GM12878 (cell line): ENCODE data around the gene CHAMP1.

Experiments used
- DPF2 ChIP-seq: fragments of 450-650 bp; IDR thresholded peaks from 2 replicates; pipeline ENCODE4 v1.6.1; 2017; ENCODE audit warnings: mild to moderate bottlenecking
- FOXM1 ChIP-seq: IDR thresholded peaks from 2 replicates; pipeline ENCODE4 v1.6.1; 2012; ENCODE audit warnings: low read depth, mild to moderate bottlenecking, inconsistent platforms, low read length, moderate library complexity
- NR2C2 ChIP-seq: IDR thresholded peaks from 2 replicates; pipeline ENCODE4 v1.6.1; 2011; ENCODE audit warnings: borderline replicate concordance, low read depth; ENCODE audit not compliant: control insufficient read depth, insufficient read length
- RAD21 ChIP-seq: IDR thresholded peaks from 2 replicates; pipeline ENCODE4 v1.6.1; 2011; ENCODE audit warnings: mild to moderate bottlenecking, low read depth, low read length, moderate library complexity; ENCODE audit not compliant: insufficient read depth
- STAT3 ChIP-seq: IDR thresholded peaks from 2 replicates; pipeline ENCODE4 v1.6.1; 2011; ENCODE audit warnings: low read depth, low read length, improper control_type of control experiment
- TAF1 ChIP-seq: IDR thresholded peaks from 2 replicates; pipeline ENCODE4 v1.6.1; 2011; ENCODE audit warnings: mild to moderate bottlenecking, low read depth, low read length, borderline replicate concordance
- TF ChIP-seq, protein P1 (sequence below): IDR thresholded peaks from 2 replicates; pipeline ENCODE4 v1.6.1; 2011; ENCODE audit warnings: low read depth, mild to moderate bottlenecking, low read length, moderate library complexity, borderline replicate concordance; ENCODE audit errors: extremely low read depth
- TF ChIP-seq, protein P2 (sequence below), 3 experiments: IDR thresholded peaks in 2 of 3; conservative IDR thresholded peaks in 1 of 3; 2 replicates each; pipeline ENCODE4 v1.5.1; 2011; ENCODE audit warnings: low read depth in 3 of 3, low read length in 3 of 3, mild to moderate bottlenecking in 3 of 3, control low read depth in 2 of 3, moderate library complexity in 2 of 3, inconsistent platforms in 1 of 3, mixed read lengths in 1 of 3; ENCODE audit not compliant: control insufficient read depth in 2 of 3, insufficient read depth in 1 of 3; ENCODE audit errors: extremely low read depth in 1 of 3
- TF ChIP-seq, protein P3 (sequence below): IDR thresholded peaks from 2 replicates; pipeline ENCODE4 v1.6.1; 2012; ENCODE audit warnings: mild to moderate bottlenecking, low read depth, low read length

DNA sequence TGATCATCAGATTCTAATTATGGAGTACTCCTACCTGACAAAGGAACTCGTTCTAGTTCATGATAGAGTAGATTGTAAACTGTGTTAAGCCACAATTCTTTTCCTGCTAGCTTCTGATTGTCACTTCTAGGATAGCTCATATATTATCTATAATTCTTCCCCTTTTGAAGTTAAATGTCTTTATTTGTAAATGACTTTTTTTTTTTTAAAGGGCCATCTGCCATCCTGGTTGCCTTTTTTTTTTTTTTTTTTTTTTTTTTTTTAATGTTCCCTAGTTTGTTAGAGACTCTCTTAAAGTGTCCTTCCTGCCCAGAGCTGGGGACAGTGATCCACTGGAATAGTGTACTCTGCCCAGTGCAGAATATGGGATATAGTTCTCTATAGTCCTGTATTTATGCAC, 4.3 kb downstream of the CHAMP1 start:
- TF ChIP-seq STAT3 (no peak), NR2C2 (no peak), TAF1 (no peak), DPF2 (no peak), FOXM1 (no peak), RAD21 (no peak)
- TF ChIP-seq, protein P1, sequence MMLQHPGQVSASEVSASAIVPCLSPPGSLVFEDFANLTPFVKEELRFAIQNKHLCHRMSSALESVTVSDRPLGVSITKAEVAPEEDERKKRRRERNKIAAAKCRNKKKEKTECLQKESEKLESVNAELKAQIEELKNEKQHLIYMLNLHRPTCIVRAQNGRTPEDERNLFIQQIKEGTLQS, result no peak
- TF ChIP-seq, protein P2, sequence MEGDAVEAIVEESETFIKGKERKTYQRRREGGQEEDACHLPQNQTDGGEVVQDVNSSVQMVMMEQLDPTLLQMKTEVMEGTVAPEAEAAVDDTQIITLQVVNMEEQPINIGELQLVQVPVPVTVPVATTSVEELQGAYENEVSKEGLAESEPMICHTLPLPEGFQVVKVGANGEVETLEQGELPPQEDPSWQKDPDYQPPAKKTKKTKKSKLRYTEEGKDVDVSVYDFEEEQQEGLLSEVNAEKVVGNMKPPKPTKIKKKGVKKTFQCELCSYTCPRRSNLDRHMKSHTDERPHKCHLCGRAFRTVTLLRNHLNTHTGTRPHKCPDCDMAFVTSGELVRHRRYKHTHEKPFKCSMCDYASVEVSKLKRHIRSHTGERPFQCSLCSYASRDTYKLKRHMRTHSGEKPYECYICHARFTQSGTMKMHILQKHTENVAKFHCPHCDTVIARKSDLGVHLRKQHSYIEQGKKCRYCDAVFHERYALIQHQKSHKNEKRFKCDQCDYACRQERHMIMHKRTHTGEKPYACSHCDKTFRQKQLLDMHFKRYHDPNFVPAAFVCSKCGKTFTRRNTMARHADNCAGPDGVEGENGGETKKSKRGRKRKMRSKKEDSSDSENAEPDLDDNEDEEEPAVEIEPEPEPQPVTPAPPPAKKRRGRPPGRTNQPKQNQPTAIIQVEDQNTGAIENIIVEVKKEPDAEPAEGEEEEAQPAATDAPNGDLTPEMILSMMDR (IDR thresholded peaks at IDR 0.05 in 2 of 3, conservative IDR thresholded peaks at IDR 0.05 in 1 of 3; ENCODE audit: control insufficient read depth in 2 of 3, extremely low read depth in 1 of 3, insufficient read depth in 1 of 3, low read depth in 3 of 3, low read length in 3 of 3), result no peak
- TF ChIP-seq, protein P3, sequence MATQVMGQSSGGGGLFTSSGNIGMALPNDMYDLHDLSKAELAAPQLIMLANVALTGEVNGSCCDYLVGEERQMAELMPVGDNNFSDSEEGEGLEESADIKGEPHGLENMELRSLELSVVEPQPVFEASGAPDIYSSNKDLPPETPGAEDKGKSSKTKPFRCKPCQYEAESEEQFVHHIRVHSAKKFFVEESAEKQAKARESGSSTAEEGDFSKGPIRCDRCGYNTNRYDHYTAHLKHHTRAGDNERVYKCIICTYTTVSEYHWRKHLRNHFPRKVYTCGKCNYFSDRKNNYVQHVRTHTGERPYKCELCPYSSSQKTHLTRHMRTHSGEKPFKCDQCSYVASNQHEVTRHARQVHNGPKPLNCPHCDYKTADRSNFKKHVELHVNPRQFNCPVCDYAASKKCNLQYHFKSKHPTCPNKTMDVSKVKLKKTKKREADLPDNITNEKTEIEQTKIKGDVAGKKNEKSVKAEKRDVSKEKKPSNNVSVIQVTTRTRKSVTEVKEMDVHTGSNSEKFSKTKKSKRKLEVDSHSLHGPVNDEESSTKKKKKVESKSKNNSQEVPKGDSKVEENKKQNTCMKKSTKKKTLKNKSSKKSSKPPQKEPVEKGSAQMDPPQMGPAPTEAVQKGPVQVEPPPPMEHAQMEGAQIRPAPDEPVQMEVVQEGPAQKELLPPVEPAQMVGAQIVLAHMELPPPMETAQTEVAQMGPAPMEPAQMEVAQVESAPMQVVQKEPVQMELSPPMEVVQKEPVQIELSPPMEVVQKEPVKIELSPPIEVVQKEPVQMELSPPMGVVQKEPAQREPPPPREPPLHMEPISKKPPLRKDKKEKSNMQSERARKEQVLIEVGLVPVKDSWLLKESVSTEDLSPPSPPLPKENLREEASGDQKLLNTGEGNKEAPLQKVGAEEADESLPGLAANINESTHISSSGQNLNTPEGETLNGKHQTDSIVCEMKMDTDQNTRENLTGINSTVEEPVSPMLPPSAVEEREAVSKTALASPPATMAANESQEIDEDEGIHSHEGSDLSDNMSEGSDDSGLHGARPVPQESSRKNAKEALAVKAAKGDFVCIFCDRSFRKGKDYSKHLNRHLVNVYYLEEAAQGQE, result no peak
